Tibial nerve (tissue), 4 donors: ENCODE data around the gene LENEP.

Source experiments
- CTCF ChIP-seq, 5 experiments: fragments of 200-600 bp in 3 of 5; fragments of 450-650 bp in 2 of 5; sonication (generic) in 3 of 5; IDR thresholded peaks; one replicate each; pipeline ENCODE4 v1.5.1; 2016 to 2019; ENCODE audit warnings: antibody characterized with exemption in 5 of 5, mild to moderate bottlenecking in 3 of 5, moderate library complexity in 2 of 5
- EP300 ChIP-seq, 2 donors: sonication (generic); formaldehyde crosslinking; IDR thresholded peaks; one replicate each; pipeline ENCODE4 v1.6.1; 2017; ENCODE audit warnings: antibody characterized with exemption in 2 of 2, mild to moderate bottlenecking in 1 of 2
- POLR2A ChIP-seq, 2 donors: fragments of 450-650 bp; IDR thresholded peaks; one replicate each; pipeline ENCODE4 v1.6.1; 2017; ENCODE audit warnings: antibody characterized with exemption in 2 of 2, mild to moderate bottlenecking in 2 of 2, moderate library complexity in 2 of 2

- no peak for TF ChIP-seq POLR2A (IDR thresholded peaks at IDR 0.05)
- no peak for TF ChIP-seq CTCF (IDR thresholded peaks at IDR 0.05)
- TF ChIP-seq EP300 (IDR thresholded peaks at IDR 0.05), result no peak
Measured at GRCh38 chr1:154969860-154970452, 23.4 kb upstream of the LENEP start.
